Fibroblast of lung (primary cell): ENCODE results near the gene HEATR1. TPM values are rescaled to one million over a fixed set of nuclear protein-coding genes. Genes with fewer than 3 reads are reported as not detected.
"Not testable (repeated sequence)": the region's sequence is repeated elsewhere in the genome, so short reads cannot be mapped to it uniquely, and the experiment has no call there.

ENCODE experiments used
- DNase-seq, 2 donors: peaks; one replicate each; pipeline versions ENCODE4 v3.0.0 to v3.0.0-alpha.2; 2010; ENCODE audit warnings: low read depth in 2 of 2
- H2AFZ ChIP-seq: 2 replicates; pipeline ENCODE4 v1.5.1; 2012; ENCODE audit warnings: low read length, control low read depth, inconsistent platforms
- H3K27ac ChIP-seq: 2 replicates; pipeline ENCODE4 v1.5.1; 2011; ENCODE audit warnings: low read length, control low read depth; ENCODE audit not compliant: insufficient read depth
- H3K27me3 ChIP-seq: 2 replicates; pipeline ENCODE4 v1.5.1; 2011; ENCODE audit warnings: mild to moderate bottlenecking, low read length; ENCODE audit not compliant: control insufficient read depth, insufficient read depth
- H3K36me3 ChIP-seq: 2 replicates; pipeline ENCODE4 v1.5.1; 2011; ENCODE audit warnings: low read length; ENCODE audit not compliant: control insufficient read depth, insufficient read depth
- H3K4me1 ChIP-seq: 2 replicates; pipeline ENCODE4 v1.5.1; 2011; ENCODE audit warnings: low read length; ENCODE audit not compliant: control insufficient read depth, insufficient read depth; ENCODE audit errors: extremely low read depth
- H3K4me2 ChIP-seq: 2 replicates; pipeline ENCODE4 v1.5.1; 2011; ENCODE audit warnings: low read length, control low read depth; ENCODE audit not compliant: insufficient read depth; ENCODE audit errors: extremely low read depth
- H3K4me3 ChIP-seq, 4 experiments: fragments of 200-600 bp in 1 of 4; sonication (generic) in 1 of 4; replicated peaks in 1 of 4; 2 replicates each; pipeline ENCODE4 v1.5.1; 2011 to 2016; ENCODE audit warnings: low read length in 4 of 4, low read depth in 3 of 4, mild to moderate bottlenecking in 3 of 4, control low read depth in 2 of 4, inconsistent platforms in 1 of 4, mixed read lengths in 1 of 4; ENCODE audit not compliant: insufficient read depth in 1 of 4; ENCODE audit errors: control extremely low read depth in 1 of 4
- H3K79me2 ChIP-seq: 2 replicates; pipeline ENCODE4 v1.5.1; 2012; ENCODE audit warnings: mild to moderate bottlenecking, low read length, inconsistent platforms; ENCODE audit not compliant: control insufficient read depth, insufficient read depth
- H3K9ac ChIP-seq: 2 replicates; pipeline ENCODE4 v1.5.1; 2011; ENCODE audit warnings: mild to moderate bottlenecking, low read length, control low read depth; ENCODE audit not compliant: insufficient read depth
- H3K9me3 ChIP-seq: 2 replicates; pipeline ENCODE4 v1.5.1; 2012; ENCODE audit warnings: low read depth, low read length; ENCODE audit not compliant: control insufficient read depth, insufficient read depth
- H4K20me1 ChIP-seq: 2 replicates; pipeline ENCODE4 v1.5.1; 2011; ENCODE audit warnings: low read length; ENCODE audit not compliant: control insufficient read depth, insufficient read depth; ENCODE audit errors: extremely low read depth
- CTCF ChIP-seq, 2 donors: IDR thresholded peaks in 1 of 2; conservative IDR thresholded peaks in 1 of 2; 1 replicate in 1 of 2; 2 replicates in 1 of 2; pipeline ENCODE4 v1.5.1; 2011 to 2012; ENCODE audit warnings: low read length in 2 of 2, control low read depth in 1 of 2, inconsistent platforms in 1 of 2, low read depth in 1 of 2, mild to moderate bottlenecking in 1 of 2
- EZH2 ChIP-seq: IDR thresholded peaks from 2 replicates; pipeline ENCODE4 v1.5.1; 2012; ENCODE audit warnings: low read length, control low read depth, mild to moderate bottlenecking; ENCODE audit errors: missing control alignments
- polyA plus RNA-seq, 2 donors: library from polyadenylated mRNA; depleted of rRNA in 1 of 2; stranded (reverse) in 1 of 2; unstranded in 1 of 2; fragments of >200 nt; gene quantifications; 2 replicates each; pipeline ENCODE4 v1.2.1, GENCODE V29; 2011 to 2012; ENCODE audit warnings: missing spikeins in 1 of 2
- total RNA-seq: library from RNA; depleted of rRNA; stranded (reverse); fragments of >200 nt; gene quantifications from 2 replicates; pipeline ENCODE4 v1.2.1, GENCODE V29; 2014

Gene HEATR1
- total and polyA plus RNA-seq, 2 donors (not counting 1 experiment from before 2014, with no cell fraction given): 18.0 to 28.7 TPM

- no peak overlapping the region for H3K9ac ChIP-seq
- H3K27me3 ChIP-seq: no peaks in the 10 kb centered on the region
- no peaks in the 10 kb centered on the region for H3K9me3 ChIP-seq
- TF ChIP-seq CTCF (conservative IDR thresholded peaks at IDR 0.05 in 1 of 2, IDR thresholded peaks at IDR 0.05 in 1 of 2; ENCODE audit: low read depth in 1 of 2, low read length in 2 of 2) (no peak), EZH2 (no peak)
- H3K36me3 ChIP-seq: no peaks in the 10 kb centered on the region
- H2AFZ ChIP-seq: no peak overlapping the region
- no peaks in the 10 kb centered on the region for H4K20me1 ChIP-seq
- H3K79me2 ChIP-seq: no peaks in the 10 kb centered on the region
- H3K4me3 ChIP-seq: no peak overlapping the region
- no peaks in the 10 kb centered on the region for H3K4me1 ChIP-seq
- no peak overlapping the region for H3K27ac ChIP-seq
- H3K4me2 ChIP-seq: no peak overlapping the region
- DNase-seq: no peak
Measured at GRCh38 chr1:236615399-236616148, 11.3 kb upstream of the HEATR1 start.

GRCh38 chr1:236612349-236612748 lies 8.0 kb upstream of the HEATR1 start:
- Histone ChIP-seq H3K4me2 (no peak overlapping the region), H3K4me1 (no peaks in the 10 kb centered on the region), H2AFZ (no peak overlapping the region), H3K79me2 (no peaks in the 10 kb centered on the region), H3K9ac (no peak overlapping the region), H3K27me3 (no peaks in the 10 kb centered on the region), H3K36me3 (no peaks in the 10 kb centered on the region), H3K9me3 (no peaks in the 10 kb centered on the region), H3K27ac (no peak overlapping the region), H4K20me1 (no peaks in the 10 kb centered on the region), H3K4me3 (no peak overlapping the region)
- TF ChIP-seq CTCF (conservative IDR thresholded peaks at IDR 0.05 in 1 of 2, IDR thresholded peaks at IDR 0.05 in 1 of 2; ENCODE audit: low read depth in 1 of 2, low read length in 2 of 2) (no peak), EZH2 (no peak)
- no peak for DNase-seq

GRCh38 chr1:236608930-236609726 lies 4.8 kb upstream of the HEATR1 start:
- H3K79me2 ChIP-seq: peaks cover 2% of the 10 kb centered on the region
- H3K27ac ChIP-seq: no peak overlapping the region

GRCh38 chr1:236607597-236607996 lies 3.3 kb upstream of the HEATR1 start:
- H3K4me3 ChIP-seq, H4K20me1 ChIP-seq, H2AFZ ChIP-seq, H3K9ac ChIP-seq, H3K4me2 ChIP-seq, H3K9me3 ChIP-seq, H3K4me1 ChIP-seq, H3K27me3 ChIP-seq, DNase-seq, H3K27ac ChIP-seq, H3K36me3 ChIP-seq: not testable (repeated sequence)
- H3K79me2 ChIP-seq: peaks cover 17% of the 10 kb centered on the region

More at GRCh38 chr1:236608930-236609726, 4.8 kb upstream of the HEATR1 start:
- no peaks in the 10 kb centered on the region for H3K27me3 ChIP-seq
- no peaks in the 10 kb centered on the region for H3K9me3 ChIP-seq
- H3K4me2 ChIP-seq: no peak overlapping the region
- no peak overlapping the region for H3K4me3 ChIP-seq
- H3K9ac ChIP-seq: no peak overlapping the region
- peaks cover 2% of the 10 kb centered on the region for H3K4me1 ChIP-seq
- TF ChIP-seq CTCF (conservative IDR thresholded peaks at IDR 0.05 in 1 of 2, IDR thresholded peaks at IDR 0.05 in 1 of 2; ENCODE audit: low read depth in 1 of 2, low read length in 2 of 2) (peak; percentile 39 to 54), EZH2 (no peak)
- H4K20me1 ChIP-seq: no peaks in the 10 kb centered on the region
- peak; percentile 25 to 60 for DNase-seq
- H2AFZ ChIP-seq: no peak overlapping the region
- no peaks in the 10 kb centered on the region for H3K36me3 ChIP-seq
